ENCODE measurements around the gene CYP4F8. TPM values are rescaled to one million over a fixed set of nuclear protein-coding genes. Genes with fewer than 3 reads are reported as not detected.

CYP4F8 gene
- polyA plus RNA-seq, 1 of the 3 experiments (the other 2 are of a cell fraction) = not detected

DNA sequence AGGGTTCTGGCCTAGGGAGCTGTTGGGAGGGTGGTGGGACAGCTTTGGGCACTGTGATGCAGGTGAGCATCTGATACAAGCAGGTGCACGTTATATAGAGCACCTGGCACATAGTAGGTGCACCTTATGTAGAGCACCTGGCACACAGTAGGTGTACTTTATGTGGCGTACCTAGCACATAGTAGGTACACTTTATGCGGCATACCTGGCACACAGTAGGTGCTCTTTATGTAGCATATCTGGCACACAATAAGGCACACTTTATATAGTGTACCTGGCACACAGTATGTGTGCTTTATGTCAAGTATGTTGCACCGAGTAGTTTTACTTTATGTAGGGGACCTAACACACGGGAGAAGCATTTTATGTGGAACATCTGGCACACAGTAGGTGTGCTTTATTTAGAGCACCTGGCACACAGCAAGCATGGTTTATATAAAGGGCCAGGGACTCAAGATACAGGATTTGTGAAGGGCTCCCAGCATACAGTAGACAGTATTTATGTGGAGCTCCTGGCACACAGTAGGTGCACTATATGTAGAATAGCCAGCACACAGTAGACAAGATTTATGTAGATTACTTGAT, 56.3 kb downstream of the CYP4F8 start:
- Histone ChIP-seq H4K20me1 (ENCODE audit: insufficient read depth) (no peaks in the 10 kb centered on the region), H3K4me1 (ENCODE audit: control insufficient read depth in 1 of 2, insufficient read depth in 2 of 2, low read depth in 1 of 2, low read length in 1 of 2) (no peaks in the 10 kb centered on the region), H3K36me3 (replicated peaks in 1 of 2; ENCODE audit: control insufficient read depth in 1 of 2, insufficient read depth in 2 of 2, low read length in 1 of 2) (no peaks in the 10 kb centered on the region), H3K9me3 (no peaks in the 10 kb centered on the region), H3K79me2 (ENCODE audit: insufficient read depth) (no peaks in the 10 kb centered on the region), H3F3A (replicated peaks; ENCODE audit: insufficient read depth) (no peaks in the 10 kb centered on the region), H3K4me3 (ENCODE audit: low read depth in 2 of 2, low read length in 1 of 2) (no peak overlapping the region), H3K4me2 (no peak overlapping the region), H3K9me2 (no peaks in the 10 kb centered on the region), H3K27me3 (ENCODE audit: insufficient read depth) (no peaks in the 10 kb centered on the region), H2AFZ (ENCODE audit: low read depth) (no peak overlapping the region), H3K27ac (ENCODE audit: low read depth in 2 of 2, low read length in 1 of 2) (no peak overlapping the region), H3K9ac (no peak overlapping the region)
- no peak for TF ChIP-seq TCF12 (IDR thresholded peaks at IDR 0.05)
- TF ChIP-seq FOSL2 (IDR thresholded peaks at IDR 0.05; ENCODE audit: borderline replicate concordance, low read depth) = no peak
- no peak for TF ChIP-seq TEAD4 (IDR thresholded peaks at IDR 0.05; ENCODE audit: borderline replicate concordance, insufficient read depth)
- TF ChIP-seq EP300 (IDR thresholded peaks at IDR 0.05; ENCODE audit: borderline replicate concordance in 1 of 2, low read depth in 1 of 2, low read length in 1 of 2) = no peak
- TF ChIP-seq RFX5 (IDR thresholded peaks at IDR 0.05; ENCODE audit: low read length) = no peak
- TF ChIP-seq JUND (IDR thresholded peaks at IDR 0.05) = no peak
- TF ChIP-seq POLR2AphosphoS5 (IDR thresholded peaks at IDR 0.05; ENCODE audit: low read depth, low read length) = no peak
- TF ChIP-seq CHD2 (IDR thresholded peaks at IDR 0.05; ENCODE audit: low read length, partially characterized antibody) = no peak
- TF ChIP-seq, protein P1, sequence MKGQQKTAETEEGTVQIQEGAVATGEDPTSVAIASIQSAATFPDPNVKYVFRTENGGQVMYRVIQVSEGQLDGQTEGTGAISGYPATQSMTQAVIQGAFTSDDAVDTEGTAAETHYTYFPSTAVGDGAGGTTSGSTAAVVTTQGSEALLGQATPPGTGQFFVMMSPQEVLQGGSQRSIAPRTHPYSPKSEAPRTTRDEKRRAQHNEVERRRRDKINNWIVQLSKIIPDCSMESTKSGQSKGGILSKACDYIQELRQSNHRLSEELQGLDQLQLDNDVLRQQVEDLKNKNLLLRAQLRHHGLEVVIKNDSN (IDR thresholded peaks at IDR 0.05; ENCODE audit: borderline replicate concordance, low read depth) = no peak
- TF ChIP-seq, protein P2, sequence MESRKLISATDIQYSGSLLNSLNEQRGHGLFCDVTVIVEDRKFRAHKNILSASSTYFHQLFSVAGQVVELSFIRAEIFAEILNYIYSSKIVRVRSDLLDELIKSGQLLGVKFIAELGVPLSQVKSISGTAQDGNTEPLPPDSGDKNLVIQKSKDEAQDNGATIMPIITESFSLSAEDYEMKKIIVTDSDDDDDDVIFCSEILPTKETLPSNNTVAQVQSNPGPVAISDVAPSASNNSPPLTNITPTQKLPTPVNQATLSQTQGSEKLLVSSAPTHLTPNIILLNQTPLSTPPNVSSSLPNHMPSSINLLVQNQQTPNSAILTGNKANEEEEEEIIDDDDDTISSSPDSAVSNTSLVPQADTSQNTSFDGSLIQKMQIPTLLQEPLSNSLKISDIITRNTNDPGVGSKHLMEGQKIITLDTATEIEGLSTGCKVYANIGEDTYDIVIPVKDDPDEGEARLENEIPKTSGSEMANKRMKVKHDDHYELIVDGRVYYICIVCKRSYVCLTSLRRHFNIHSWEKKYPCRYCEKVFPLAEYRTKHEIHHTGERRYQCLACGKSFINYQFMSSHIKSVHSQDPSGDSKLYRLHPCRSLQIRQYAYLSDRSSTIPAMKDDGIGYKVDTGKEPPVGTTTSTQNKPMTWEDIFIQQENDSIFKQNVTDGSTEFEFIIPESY (IDR thresholded peaks at IDR 0.05; ENCODE audit: borderline replicate concordance, low read depth) = no peak
- no peak for TF ChIP-seq YY1 (IDR thresholded peaks at IDR 0.05; ENCODE audit: low read depth)
- no peak for TF ChIP-seq RXRA (IDR thresholded peaks at IDR 0.05; ENCODE audit: borderline replicate concordance, low read depth)
- TF ChIP-seq NRF1 (IDR thresholded peaks at IDR 0.05; ENCODE audit: low read depth, low read length) = no peak
- no peak for TF ChIP-seq NFIC (IDR thresholded peaks at IDR 0.05; ENCODE audit: borderline replicate concordance)
- ChIA-PET CTCF (no interaction called here), POLR2A (no interaction called here)
- no peak for DNase-seq
- 11% methylated on average over 5 of the region's 5 CpGs for WGBS (ENCODE audit: low lambda C conversion rate)

DNA sequence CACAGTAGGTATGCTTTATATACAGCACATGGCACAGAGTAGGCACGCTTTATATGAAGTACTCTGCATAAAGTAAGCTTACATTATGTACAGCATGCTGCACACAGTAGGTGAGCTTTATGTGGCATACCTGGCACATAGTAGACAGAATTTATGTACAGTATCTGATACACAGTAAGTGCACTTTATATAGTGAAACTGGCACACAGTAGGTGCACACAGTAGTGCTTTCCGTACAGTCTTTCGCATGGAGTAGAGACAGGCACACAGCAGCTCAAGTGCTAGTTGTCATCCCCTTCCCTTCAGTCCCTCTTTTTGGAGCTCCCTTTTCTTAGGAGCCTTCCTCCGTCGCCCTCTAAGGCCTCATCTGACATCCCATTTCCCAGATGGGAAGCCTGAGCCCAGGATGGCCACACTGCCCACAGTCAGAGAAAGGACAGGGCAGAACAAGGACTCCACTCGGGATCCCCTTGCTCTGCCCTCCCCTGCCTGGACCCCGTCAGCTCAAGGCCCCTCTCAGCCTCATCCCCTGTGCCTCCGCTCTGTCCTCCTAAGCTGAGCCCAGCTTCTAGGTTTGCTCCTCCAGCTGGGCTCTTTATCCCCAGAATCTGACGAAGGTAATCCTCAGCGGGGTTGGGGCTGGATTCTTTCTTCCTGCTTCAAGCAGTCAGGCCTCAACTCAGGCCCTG, 57.0 kb downstream of the CYP4F8 start:
- no peaks in the 10 kb centered on the region for H3K9me3 ChIP-seq
- TF ChIP-seq EZH2phosphoT487 (IDR thresholded peaks at IDR 0.05; ENCODE audit: borderline replicate concordance, low read depth) (no peak), NFIC (IDR thresholded peaks at IDR 0.05; ENCODE audit: borderline replicate concordance) (no peak), MEF2A (IDR thresholded peaks at IDR 0.05; ENCODE audit: borderline replicate concordance, low read depth) (no peak), EP300 (IDR thresholded peaks at IDR 0.05; ENCODE audit: borderline replicate concordance in 1 of 2, low read depth in 1 of 2, low read length in 1 of 2) (no peak), RXRA (IDR thresholded peaks at IDR 0.05; ENCODE audit: borderline replicate concordance, low read depth) (no peak), CHD2 (IDR thresholded peaks at IDR 0.05; ENCODE audit: low read length, partially characterized antibody) (no peak)
- TF ChIP-seq, protein P3, sequence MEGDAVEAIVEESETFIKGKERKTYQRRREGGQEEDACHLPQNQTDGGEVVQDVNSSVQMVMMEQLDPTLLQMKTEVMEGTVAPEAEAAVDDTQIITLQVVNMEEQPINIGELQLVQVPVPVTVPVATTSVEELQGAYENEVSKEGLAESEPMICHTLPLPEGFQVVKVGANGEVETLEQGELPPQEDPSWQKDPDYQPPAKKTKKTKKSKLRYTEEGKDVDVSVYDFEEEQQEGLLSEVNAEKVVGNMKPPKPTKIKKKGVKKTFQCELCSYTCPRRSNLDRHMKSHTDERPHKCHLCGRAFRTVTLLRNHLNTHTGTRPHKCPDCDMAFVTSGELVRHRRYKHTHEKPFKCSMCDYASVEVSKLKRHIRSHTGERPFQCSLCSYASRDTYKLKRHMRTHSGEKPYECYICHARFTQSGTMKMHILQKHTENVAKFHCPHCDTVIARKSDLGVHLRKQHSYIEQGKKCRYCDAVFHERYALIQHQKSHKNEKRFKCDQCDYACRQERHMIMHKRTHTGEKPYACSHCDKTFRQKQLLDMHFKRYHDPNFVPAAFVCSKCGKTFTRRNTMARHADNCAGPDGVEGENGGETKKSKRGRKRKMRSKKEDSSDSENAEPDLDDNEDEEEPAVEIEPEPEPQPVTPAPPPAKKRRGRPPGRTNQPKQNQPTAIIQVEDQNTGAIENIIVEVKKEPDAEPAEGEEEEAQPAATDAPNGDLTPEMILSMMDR (IDR thresholded peaks at IDR 0.05) = no peak
- TF ChIP-seq, protein P4, sequence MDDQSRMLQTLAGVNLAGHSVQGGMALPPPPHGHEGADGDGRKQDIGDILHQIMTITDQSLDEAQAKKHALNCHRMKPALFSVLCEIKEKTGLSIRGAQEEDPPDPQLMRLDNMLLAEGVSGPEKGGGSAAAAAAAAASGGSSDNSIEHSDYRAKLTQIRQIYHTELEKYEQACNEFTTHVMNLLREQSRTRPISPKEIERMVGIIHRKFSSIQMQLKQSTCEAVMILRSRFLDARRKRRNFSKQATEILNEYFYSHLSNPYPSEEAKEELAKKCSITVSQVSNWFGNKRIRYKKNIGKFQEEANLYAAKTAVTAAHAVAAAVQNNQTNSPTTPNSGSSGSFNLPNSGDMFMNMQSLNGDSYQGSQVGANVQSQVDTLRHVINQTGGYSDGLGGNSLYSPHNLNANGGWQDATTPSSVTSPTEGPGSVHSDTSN (IDR thresholded peaks at IDR 0.05) = no peak
- H3K79me2 ChIP-seq (ENCODE audit: insufficient read depth) = no peaks in the 10 kb centered on the region
- H3F3A ChIP-seq (replicated peaks; ENCODE audit: insufficient read depth) = no peaks in the 10 kb centered on the region
- no peaks in the 10 kb centered on the region for H4K20me1 ChIP-seq (ENCODE audit: insufficient read depth)
- no peak for DNase-seq
- H3K4me3 ChIP-seq (ENCODE audit: low read depth in 2 of 2, low read length in 1 of 2) = no peak overlapping the region
- H3K27ac ChIP-seq (ENCODE audit: low read depth in 2 of 2, low read length in 1 of 2) = no peak overlapping the region
- no peak overlapping the region for H2AFZ ChIP-seq (ENCODE audit: low read depth)
- H3K4me1 ChIP-seq (ENCODE audit: control insufficient read depth in 1 of 2, insufficient read depth in 2 of 2, low read depth in 1 of 2, low read length in 1 of 2) = no peaks in the 10 kb centered on the region
- POLR2A ChIA-PET = no interaction called here
- no peaks in the 10 kb centered on the region for H3K27me3 ChIP-seq (ENCODE audit: insufficient read depth)
- H3K36me3 ChIP-seq (replicated peaks in 1 of 2; ENCODE audit: control insufficient read depth in 1 of 2, insufficient read depth in 2 of 2, low read length in 1 of 2) = no peaks in the 10 kb centered on the region
- CTCF ChIA-PET = no interaction called here
- H3K9me2 ChIP-seq = no peaks in the 10 kb centered on the region
- H3K4me2 ChIP-seq = no peak overlapping the region
- 22% methylated on average over 10 of the region's 10 CpGs for WGBS (ENCODE audit: low lambda C conversion rate)
- no peak overlapping the region for H3K9ac ChIP-seq

All from SK-N-SH (cell line).